Activated CD8-positive, alpha-beta memory T cell treated with anti-CD3 and anti-CD28 coated beads, Interleukin-2, amount 50 U/mL, for 24 hours (primary cell): Measurements from ENCODE around the gene C10orf95.

Experiments
- DNase-seq: peaks from one replicate; pipeline ENCODE4 v3.0.0-alpha.2; 2020; ENCODE audit errors: extremely low read depth

C10orf95 gene

DNA sequence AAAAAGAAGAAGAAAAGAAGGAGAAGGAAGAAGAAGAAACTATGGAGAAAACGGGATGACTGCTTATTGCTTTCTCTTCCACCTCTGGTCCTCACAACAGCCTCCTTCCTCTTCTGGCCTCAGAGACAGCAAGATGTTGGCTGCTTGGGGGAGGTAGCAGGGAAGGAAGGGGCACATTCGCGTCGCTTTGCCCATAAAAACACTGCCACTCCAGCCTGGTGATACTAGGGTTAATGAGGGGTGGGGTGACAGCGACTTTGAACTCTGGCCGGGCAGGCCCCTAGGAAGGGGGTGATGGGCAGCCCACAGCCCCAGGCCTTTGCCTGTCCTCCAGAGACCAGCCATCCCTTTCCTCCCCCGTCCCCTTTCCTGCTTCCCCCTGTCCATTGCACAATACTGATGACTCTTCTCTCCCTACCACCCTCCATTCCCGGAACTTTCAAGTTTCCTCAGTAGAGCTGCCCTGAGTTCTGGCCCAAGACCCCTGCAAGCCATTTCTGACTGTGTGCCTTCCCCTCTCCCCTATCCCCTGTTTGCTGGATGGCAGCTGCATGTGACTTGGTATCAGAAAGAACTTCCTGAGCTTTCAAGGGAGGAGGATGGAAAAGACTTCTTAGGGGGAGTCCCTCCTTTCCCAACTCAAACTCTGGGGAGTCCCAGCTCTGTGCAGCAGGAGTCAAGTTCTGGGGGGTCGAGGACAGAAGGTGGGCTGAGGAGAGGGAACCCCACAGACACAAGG, 16.8 kb downstream of the C10orf95 start:
- DNase-seq: no peak

DNA sequence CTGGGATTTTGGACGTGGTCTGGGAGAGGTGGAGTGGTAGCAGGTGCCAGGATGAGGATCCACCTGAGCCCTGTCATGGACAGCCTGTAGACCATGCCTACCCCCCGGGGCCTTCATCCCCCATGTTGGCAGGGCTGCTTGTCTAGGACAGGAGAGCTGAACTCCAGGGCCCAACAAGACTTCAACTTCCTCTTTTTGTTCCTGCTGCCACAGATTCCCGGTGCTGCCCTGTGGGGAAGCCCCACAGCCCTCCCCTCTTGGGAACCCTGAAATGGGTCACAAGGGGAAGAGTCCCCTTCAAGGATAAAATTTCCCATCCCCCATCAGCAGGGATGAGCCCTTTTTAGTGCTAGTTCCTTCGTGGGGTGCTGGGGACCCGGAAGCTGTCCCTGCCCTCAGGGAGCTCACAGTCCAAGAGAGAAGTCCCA, 17.7 kb downstream of the C10orf95 start:
- DNase-seq: no peak

DNA sequence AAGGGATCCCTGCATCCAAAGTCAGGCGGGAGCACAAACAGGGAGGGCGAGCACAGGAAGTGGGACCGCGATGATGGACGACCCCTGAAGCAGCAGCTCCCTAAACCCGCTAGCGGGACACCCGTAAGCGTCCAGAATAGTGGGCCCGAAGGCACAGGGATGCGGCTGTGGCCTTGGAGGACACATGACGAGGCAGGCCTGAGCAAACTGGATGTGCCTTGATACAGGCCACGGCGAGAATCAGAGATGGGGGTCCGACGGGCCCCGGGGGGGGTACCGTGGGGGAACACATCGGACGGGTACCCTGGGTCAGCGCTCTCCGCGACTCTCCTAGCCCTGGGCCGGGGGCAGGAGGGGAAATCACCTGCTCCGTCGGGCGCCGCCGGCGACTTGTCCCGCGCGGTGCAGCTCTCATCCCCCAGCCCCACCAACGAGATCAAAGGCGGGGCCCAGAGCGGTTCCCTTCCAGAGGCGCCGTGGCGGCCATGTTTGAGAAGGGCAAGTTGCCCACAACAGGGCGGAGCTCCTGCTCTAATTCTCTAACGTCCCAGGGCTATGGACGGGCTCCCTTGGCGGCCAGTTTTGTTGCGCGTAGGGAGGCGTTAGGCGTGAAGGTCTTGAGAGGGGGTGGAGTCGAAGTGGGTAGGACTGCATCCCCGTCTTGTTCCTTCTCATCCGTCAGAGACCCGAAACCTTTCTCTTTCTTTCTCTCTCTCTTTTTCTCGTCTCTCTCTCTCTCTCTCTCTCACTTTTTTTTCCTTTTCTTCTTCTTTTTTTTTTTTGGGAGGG, 19.0 kb downstream of the C10orf95 start, which contains the start of gene CUEDC2:
Gene CUEDC2, minus strand, starts transcription at position 413 of the 789 bp plus-strand sequence. CDS start 7,386 bp downstream, outside the sequence.
- peak; percentile 90 for DNase-seq

DNA sequence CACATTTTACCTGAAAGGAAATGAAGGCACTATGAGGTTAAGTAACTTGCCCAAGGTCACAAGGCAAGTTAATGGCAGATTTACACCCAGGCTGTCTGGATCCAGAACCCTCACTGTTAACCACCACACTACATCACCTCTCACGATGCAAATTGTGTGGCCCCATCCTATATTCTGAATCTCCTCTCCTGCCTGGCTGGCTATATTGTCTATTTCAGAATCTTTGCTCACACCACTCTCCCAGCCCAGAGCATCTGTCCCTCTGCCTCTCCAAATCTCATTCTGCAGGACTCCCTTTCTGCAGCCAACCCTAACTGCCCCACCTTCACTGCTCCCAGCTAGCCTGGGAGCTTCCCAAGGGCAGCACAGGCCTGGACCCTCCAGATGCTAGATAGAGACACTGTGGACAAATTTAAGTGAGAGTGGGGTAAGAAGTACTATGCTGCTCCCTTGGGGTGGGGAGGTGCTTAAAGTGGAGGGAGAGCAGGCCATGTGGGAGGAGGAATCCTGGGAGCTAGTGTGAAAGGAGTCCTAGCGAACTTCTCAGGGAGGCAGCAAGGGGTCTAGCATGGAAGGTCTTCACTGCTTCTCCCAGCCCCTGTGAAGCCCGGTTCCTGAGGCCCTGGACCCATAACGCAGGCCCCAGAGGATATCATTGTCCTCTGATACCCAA, 19.8 kb downstream of the C10orf95 start:
- no peak for DNase-seq

DNA sequence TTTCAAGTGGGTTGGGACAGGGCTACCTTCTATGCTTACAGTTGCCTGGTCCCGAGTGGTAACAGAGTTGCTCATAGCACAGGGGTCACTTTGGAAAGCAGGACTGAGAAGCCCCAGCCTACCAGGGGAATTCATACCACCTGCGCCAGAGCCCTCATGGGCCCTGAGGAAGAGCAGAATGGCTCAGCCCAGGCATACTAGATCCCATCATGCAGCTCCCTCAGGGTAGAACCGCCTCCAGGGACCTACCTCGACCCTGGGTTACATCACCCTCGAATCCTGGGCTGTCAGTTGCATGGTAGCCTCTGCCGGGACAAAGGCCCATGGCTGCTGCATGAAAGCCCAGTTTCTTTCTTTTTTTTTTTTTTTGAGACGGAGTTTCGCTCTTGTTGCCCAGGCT, 21.9 kb downstream of the C10orf95 start:
- DNase-seq: no peak

DNA sequence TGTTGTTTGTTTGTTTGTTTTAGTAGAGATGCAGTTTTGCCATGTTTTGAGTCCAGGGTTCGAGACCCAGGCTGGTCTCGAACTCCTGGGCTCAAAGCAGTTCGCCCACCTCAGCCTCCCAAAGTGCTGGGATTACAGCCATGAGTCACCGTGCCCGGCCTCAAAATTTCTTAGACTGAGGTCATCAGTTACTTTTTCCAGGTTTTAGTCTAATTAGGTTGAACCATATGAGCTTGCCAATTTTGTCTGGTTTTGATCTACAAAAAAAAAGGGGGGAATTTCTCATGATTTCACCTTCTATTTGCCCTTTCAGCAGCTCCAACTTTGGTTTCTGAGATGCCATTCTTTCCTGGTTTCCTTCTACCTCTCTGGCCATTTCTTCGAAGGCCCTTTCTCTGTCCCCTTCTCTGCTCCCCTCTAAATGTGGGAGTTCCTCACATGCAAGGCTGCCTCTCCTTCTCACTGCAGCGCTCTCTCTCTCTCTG, 24.5 kb downstream of the C10orf95 start:
- no peak for DNase-seq

DNA sequence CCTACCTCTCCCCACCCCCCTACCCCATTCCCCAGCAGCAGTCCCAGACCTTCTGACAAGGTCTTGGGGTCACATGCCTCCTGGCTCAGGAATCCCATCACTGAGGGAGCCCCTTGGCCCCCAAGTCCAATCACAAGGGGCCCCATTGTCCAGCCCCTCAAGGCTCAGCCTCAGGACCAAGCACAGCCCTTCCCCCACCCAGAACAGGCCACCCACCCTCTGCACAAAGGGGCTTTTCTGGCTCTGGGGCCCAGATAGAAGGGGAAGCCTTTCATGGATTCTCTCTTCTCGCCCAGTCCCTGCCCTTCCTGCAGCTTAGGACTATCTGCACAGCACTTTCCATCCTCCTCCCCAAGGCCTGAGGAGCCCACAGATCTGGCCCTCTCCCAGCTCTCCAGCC, 25.9 kb downstream of the C10orf95 start:
- DNase-seq: no peak

DNA sequence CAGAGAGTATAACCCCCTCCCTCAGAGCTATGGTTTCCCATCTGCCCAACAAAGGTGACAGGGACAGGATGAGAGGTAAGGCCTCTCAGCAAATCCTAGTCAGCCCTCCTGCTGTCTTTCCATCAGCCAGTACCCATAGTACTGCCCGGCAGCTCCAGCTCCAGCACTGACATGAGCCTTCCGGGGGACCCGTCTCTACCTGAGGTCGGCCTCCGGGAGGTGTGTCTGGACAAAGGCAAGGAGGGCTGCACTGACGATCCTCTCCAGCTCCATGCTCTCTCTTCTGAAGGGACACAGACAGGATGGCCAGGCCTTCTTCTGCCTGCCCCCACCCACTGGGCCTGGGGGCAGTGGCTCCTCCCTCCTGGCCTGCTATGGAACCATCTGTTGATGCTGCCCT, 26.4 kb downstream of the C10orf95 start:
- DNase-seq: no peak

DNA sequence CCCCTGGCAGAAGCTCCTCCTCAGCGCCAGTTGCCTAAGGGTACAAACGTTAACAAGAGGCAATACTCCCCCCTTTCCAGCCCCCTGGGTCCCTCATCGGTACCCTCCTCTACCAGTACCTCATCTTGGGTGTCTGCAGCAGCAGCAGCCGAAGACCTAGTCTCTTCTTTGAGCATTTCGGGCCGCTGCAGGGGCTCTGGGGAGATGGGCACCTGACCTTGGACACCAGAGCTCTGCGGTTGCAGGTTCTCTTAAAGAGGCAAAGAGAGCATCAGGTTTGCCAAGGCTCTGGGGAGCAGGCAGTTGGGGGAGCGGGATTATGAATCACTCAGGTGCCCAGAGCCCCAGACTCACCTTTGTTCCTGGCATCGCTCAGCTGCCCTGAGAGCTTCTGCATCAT, 27.2 kb downstream of the C10orf95 start:
- no peak for DNase-seq

DNA sequence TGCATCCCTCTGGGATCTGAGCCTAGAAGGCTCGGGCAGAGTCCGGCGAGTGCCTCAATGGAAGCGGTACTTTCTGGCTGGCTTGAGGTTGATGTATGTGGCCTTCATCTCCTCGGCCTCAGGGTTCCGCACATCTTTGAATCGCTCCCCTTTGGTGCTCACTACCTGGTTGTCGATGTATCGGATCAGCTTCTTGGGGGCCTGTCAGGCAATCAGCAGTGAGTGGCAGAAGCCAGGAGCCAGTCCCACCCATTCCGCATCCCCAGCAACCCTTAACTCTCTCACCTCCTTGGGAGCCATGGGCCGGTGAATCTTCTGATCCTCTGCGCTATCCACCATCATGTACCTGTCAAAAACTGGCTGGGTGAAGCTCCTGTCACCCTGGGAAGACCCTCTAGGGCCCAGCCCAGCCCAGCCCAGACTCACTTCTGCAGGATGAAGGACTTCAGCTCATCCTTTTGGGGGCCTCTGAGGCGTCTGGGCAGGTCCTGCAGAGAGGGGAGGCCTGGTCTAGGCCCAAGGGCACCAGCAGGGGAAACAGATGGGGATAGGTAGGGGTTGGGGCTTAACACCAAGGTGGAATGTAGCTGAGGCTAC, 27.9 kb downstream of the C10orf95 start:
- DNase-seq: no peak

DNA sequence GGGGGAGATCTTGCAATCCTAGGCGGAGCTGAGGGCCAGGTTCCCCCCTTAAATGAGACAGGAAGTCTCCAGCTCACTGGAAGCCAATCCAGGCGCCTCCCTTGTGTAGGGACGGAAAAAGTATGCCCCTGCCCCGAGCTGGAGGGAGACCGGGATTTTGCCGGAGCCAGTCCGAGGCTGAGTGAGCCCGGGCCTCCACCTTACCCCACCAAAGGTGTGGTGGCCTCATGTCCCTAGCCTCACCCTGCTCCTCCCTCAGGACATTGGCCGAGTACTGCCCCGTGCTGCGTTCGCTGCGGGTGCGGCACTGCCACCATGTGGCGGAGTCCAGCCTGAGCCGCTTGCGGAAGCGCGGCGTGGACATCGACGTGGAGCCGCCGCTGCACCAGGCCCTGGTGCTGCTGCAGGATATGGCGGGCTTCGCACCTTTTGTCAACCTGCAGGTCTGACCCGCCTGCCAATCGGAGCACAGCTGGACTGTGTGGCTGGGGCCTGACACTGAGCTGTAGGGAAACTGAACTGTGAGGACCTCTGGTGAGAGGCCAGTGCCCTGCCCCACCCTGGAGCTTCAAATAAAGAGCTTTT, 28.7 kb downstream of the C10orf95 start:
- DNase-seq: no peak

DNA sequence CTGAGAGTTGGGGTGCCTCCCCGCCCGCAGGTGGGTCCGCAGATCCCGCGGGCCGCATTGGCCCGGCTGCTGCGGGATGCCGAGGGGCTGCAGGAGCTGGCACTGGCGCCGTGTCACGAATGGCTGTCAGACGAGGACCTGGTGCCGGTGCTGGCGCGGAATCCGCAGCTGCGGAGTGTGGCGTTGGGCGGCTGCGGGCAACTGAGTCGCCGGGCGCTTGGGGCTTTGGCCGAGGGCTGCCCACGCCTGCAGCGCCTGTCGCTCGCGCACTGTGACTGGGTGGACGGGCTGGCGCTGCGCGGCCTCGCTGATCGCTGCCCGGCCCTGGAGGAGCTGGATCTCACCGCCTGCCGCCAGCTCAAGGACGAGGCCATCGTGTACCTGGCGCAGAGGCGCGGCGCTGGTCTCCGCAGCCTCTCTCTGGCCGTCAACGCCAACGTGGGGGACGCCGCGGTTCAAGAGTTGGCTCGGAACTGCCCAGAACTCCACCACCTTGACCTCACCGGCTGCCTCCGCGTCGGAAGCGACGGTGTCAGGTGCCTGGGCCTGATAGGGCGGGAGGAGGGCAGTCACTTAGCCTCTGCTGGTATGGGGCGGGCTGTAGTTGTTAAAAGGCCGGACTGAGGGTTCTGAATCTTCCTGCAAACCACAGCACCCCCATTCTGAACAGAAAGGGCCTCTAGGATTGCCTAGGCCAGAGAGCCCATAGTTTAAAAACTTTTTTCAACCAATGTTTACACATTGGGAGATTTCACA, 29.4 kb downstream of the C10orf95 start:
- DNase-seq: no peak

DNA sequence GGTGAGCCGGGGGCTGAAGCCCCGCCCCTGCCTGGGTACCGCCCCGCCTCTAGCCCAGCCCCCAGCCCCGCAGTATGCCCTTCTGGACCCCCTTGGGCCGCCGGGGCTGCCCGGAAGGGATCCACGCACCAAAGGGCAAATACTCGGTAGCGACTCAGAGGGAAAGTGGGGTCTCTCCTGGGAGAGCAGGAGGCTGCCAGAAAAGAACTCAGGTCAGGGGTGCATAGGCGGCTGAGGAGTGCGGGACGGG, 29.9 kb downstream of the C10orf95 start:
- no peak for DNase-seq

DNA sequence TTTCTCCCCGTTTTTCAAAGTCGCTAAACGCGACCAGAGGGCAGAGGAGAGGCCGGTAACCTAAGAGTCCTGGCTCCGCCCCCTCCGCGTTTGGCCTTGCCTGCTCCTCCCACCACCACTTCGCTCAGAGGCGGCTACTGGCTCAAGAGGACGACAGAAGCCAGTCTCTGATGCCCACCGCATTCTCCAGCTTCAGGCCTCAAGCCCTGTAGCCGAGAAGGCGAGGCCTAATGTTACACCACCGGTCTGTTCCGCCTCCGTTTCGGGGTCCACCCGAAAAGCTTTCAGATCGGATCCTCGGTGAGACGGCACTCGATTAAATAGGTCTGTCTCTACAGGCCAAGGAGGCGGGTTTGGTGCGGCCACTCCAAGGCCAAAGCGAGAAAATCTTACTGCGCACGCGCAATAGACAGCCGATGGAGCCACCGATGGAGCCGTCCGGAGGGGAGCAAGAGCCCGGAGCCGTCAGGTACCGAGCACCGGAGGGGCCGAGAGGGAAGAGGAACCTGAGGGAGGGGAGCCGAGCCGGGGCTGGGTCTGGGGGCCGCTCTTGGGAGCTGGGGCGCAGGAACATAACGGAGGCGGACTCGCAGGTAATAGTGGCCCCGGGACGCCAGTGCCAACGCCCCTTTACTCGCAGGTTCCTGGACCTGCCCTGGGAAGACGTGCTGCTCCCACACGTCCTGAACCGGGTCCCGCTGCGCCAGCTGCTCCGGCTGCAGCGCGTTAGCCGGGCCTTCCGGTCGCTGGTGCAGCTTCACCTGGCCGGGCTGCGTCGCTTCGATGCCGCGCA, 30.4 kb downstream of the C10orf95 start, which contains the start of gene FBXL15:
Gene FBXL15, plus strand, starts transcription at position 123 of the 793 bp plus-strand sequence. Its CDS starts 294 bp downstream, at position 417.
- peak; percentile 97 for DNase-seq

DNA sequence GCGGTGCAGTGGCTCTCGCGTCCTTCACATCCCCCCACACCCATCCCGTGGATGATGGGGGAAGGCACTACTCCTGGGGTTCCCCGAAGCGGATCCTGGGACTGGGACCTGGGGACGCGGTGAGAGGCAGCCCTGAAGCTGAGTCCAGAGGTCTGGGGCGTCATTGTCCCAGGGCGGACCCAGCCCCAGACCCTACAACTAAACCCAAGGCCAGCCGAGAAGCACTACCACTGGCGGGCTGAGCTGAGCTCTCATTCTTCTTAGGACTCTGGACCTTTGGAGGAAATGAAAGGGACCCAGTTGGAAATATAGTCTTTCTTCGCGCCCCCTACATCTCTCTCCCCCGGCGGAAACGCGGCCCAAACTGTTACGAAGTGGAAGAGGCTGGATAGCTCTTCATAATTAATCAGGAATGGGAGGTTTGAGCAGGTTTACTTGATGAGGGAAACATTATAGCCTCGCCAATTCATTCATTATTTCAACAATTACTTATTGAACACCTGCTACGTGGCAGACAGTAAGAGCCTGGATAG, 31.1 kb downstream of the C10orf95 start:
- DNase-seq: no peak

DNA sequence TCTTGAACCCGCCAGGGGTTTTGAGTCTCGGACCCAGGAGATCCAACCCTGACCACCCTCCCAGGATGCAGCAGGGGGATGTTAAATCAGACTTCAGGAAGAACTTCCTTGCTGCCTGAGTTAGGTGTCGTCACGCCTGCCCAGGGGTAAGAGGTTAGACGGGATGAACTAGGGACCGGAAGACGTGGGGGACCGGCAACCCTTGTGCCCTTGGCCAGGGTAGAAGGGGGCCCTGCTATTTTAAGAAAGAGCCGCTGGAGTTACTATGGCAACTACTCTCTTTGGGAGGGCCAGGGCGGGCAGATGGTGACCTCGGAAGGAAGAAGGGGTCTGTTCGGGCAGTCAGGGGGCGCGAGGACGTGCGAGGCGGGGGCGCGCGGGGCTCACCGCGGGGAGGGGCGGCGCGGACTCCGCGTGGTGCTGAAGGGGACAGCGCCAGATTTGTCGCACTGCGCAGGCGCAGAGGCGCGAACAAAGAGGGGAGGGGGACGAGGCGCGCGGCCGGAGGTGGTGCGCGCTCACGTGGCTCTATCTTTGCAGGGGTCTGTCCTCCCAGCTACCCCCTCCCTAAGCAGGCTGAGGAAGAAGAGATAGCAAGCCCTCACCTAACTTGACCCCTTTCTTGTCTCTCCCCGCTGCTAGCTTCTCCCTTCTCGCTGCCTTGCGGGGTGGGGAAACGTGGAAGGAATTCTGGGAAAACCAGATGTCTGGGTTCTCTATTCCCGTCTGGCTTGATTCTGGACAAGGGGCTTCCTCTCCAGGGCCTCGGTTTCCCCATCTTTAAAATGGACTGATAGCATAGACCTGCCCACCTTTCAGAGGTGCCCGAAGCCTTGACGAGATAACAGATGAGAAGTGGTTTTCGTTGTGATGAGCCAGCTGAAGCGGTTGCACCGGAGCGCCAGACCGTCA, 31.8 kb downstream of the C10orf95 start:
- DNase-seq: no peak

DNA sequence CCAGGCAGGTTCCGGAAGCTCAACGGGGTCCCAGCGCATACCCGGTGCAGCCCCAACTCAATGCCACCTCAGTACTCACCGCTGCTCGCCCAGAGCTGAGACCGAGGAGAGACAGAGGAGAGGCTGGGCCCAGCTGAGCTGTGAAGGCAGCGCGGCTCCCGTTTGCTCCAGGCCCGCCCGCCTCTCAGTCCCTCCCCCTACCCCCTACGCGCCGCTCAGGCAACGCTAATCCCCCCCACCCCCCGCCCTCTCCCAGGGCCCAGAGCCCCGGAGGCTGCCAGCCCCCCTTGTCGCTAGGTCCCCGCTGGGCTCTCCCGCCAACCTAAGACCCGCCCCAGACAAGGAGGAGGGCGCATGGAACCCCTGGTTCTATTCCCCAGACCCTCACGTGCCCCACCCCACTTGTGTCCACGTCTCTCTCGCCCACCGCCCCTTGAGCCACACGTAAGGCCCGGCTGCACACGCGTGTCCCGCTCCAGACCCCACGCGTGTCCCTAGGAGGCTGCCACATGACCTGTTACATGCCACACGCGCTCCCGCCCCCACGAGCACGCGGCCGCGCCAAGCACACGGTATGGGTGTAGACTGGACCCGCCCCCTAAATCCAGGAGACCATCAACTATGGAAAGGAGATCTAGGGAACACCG, 32.6 kb downstream of the C10orf95 start, which contains the start of gene PSD:
Gene PSD, minus strand, starts transcription at position 164 of the 647 bp plus-strand sequence. CDS start 1,747 bp downstream, outside the sequence.
- DNase-seq: no peak

DNA sequence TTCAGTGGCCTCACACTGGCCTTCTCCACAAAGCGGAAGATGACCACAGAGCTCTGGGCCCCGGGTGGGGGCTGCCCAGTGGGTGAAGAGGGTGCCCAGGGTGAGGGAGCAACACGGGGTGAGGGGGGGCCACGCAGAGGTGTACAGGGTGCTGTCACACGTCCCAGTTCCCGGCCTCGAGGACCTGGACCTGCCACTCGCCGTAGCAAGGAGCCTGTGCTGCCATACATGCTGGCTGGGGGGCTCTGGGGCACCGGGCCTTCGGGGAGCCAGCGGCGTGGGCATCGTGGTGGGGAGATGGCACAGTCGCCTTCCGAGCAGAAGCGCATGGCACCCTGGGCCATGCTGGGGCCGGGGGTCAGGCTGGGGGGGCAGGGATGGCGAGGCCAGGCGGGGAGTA, 34.6 kb downstream of the C10orf95 start:
- DNase-seq: no peak
